GM23248 (cell line): ENCODE data around the gene JMJD1C. TPM values are rescaled to one million over a fixed set of nuclear protein-coding genes. Genes with fewer than 3 reads are reported as not detected.

Source experiments
- DNase-seq: peaks from one replicate; pipeline ENCODE4 v3.0.0-alpha.2; 2015
- H2AFZ ChIP-seq: fragments of 200-600 bp; sonication (generic); 2 replicates; pipeline ENCODE4 v1.6.1; 2016; ENCODE audit warnings: antibody characterized with exemption
- H3F3A ChIP-seq: fragments of 200-600 bp; sonication (generic); 2 replicates; pipeline ENCODE4 v1.6.1; 2016; ENCODE audit warnings: mild to moderate bottlenecking, antibody characterized with exemption, mixed run types; ENCODE audit not compliant: insufficient read depth
- H3K27ac ChIP-seq: fragments of 200-600 bp; sonication (generic); 2 replicates; pipeline ENCODE4 v1.5.1; 2016; ENCODE audit warnings: mild to moderate bottlenecking
- H3K27me3 ChIP-seq: fragments of 200-600 bp; sonication (generic); replicated peaks from 2 replicates; pipeline ENCODE4 v1.6.1; 2016; ENCODE audit warnings: mild to moderate bottlenecking; ENCODE audit not compliant: insufficient read depth
- H3K36me3 ChIP-seq: fragments of 200-600 bp; sonication (generic); 2 replicates; pipeline ENCODE4 v1.6.1; 2016; ENCODE audit warnings: low read depth, mild to moderate bottlenecking
- H3K4me1 ChIP-seq: fragments of 200-600 bp; sonication (generic); 2 replicates; pipeline ENCODE4 v1.6.1; 2016; ENCODE audit warnings: mild to moderate bottlenecking; ENCODE audit not compliant: insufficient read depth
- H3K4me2 ChIP-seq: fragments of 200-600 bp; sonication (generic); one replicate; pipeline ENCODE4 v1.6.1; 2016; ENCODE audit warnings: mild to moderate bottlenecking; ENCODE audit not compliant: unreplicated experiment
- H3K4me3 ChIP-seq: fragments of 200-600 bp; sonication (generic); 2 replicates; pipeline ENCODE4 v1.5.1; 2016; ENCODE audit warnings: mild to moderate bottlenecking
- H3K79me2 ChIP-seq: fragments of 200-600 bp; sonication (generic); 2 replicates; pipeline ENCODE4 v1.6.1; 2016; ENCODE audit warnings: mild to moderate bottlenecking; ENCODE audit not compliant: insufficient read depth
- H3K9ac ChIP-seq: fragments of 200-600 bp; sonication (generic); 2 replicates; pipeline ENCODE4 v1.6.1; 2016; ENCODE audit warnings: mild to moderate bottlenecking
- H3K9me2 ChIP-seq: fragments of 200-600 bp; sonication (generic); 2 replicates; pipeline ENCODE4 v1.6.1; 2016; ENCODE audit warnings: mixed run types, mild to moderate bottlenecking, moderate library complexity; ENCODE audit not compliant: insufficient read depth
- H3K9me3 ChIP-seq: fragments of 200-600 bp; sonication (generic); one replicate; pipeline ENCODE4 v1.6.1; 2017; ENCODE audit warnings: low read depth
- H4K20me1 ChIP-seq: fragments of 200-600 bp; sonication (generic); 2 replicates; pipeline ENCODE4 v1.6.0; 2016; ENCODE audit not compliant: insufficient read depth
- EZH2 ChIP-seq: fragments of 200-600 bp; sonication (generic); IDR thresholded peaks from 2 replicates; pipeline ENCODE4 v1.6.1; 2018; ENCODE audit warnings: antibody characterized with exemption, mild to moderate bottlenecking; ENCODE audit not compliant: insufficient read depth, poor library complexity, severe bottlenecking
- EZH2phosphoT487 ChIP-seq: fragments of 200-600 bp; sonication (generic); IDR thresholded peaks from 2 replicates; pipeline ENCODE4 v1.6.1; 2018; ENCODE audit warnings: antibody characterized with exemption, moderate library complexity, mild to moderate bottlenecking, low read depth; ENCODE audit not compliant: insufficient read depth
- WGBS, 2 experiments: methylation state at CpG; one replicate each; pipeline ENCODE4 v1.1.6; 2015 to 2017; ENCODE audit warnings: low lambda C conversion rate in 2 of 2, low coverage in 1 of 2; ENCODE audit errors: missing lambda C conversion rate in 2 of 2; 5-methylcytosine and 5-hydroxymethylcytosine counted together
- in situ Hi-C: fragments of 300-500 bp; cut with MboI; formaldehyde crosslinking; loops from 2 replicates; pipeline ENCODE4 v1.15.0; 2020
- polyA plus RNA-seq: library from polyadenylated mRNA; unstranded; fragments of >200 nt; fragmentation: Nextera tagmentation; extraction: Ambion mirVana; gene quantifications from 2 replicates; pipeline ENCODE4 v1.2.1, GENCODE V29; 2016
- total RNA-seq: library from RNA; depleted of rRNA; stranded (reverse); fragments of >200 nt; shearing (Covaris generic); gene quantifications from 2 replicates; pipeline ENCODE4 v1.2.3, GENCODE V29; 2014

JMJD1C gene
- total and polyA plus RNA-seq, 2 experiments from 2014 or later, result 34.6 to 74.3 TPM

- TF ChIP-seq EZH2 (no peak), EZH2phosphoT487 (no peak)
- Histone ChIP-seq H3K9ac (no peak overlapping the region), H3K9me2 (no peaks in the 10 kb centered on the region), H3K79me2 (peaks cover 100% of the 10 kb centered on the region), H3K4me2 (no peak overlapping the region), H3K27me3 (no peaks in the 10 kb centered on the region), H3F3A (peaks cover 6% of the 10 kb centered on the region; the same call in 1 of the 2 replicates), H3K4me1 (peaks cover 25% of the 10 kb centered on the region), H2AFZ (no peak overlapping the region), H3K36me3 (peaks cover 16% of the 10 kb centered on the region), H3K4me3 (no peak overlapping the region), H3K27ac (no peak overlapping the region), H3K9me3 (no peaks in the 10 kb centered on the region), H4K20me1 (peaks cover 4% of the 10 kb centered on the region; the same call in 1 of the 2 replicates)
- in situ Hi-C loops, result no loop called here
- 37 to 53% methylated on average over 2 of the region's 2 CpGs for WGBS, 2 experiments
- no peak for DNase-seq
These were observed 208.0 kb downstream of the JMJD1C start for GRCh38 chr10:63257778-63258177.

GRCh38 chr10:63256009-63256773 is 209.6 kb downstream of the JMJD1C start:
- Histone ChIP-seq H3K9me2 (no peaks in the 10 kb centered on the region), H3K9ac (no peak overlapping the region), H3K4me1 (peaks cover 15% of the 10 kb centered on the region), H3K4me3 (no peak overlapping the region), H4K20me1 (peaks cover 4% of the 10 kb centered on the region; the same call in 1 of the 2 replicates), H3K9me3 (no peaks in the 10 kb centered on the region), H3K36me3 (peaks cover 12% of the 10 kb centered on the region), H2AFZ (no peak overlapping the region), H3K27ac (no peak overlapping the region), H3K79me2 (peaks cover 100% of the 10 kb centered on the region), H3F3A (peaks cover 9% of the 10 kb centered on the region; the same call in 1 of the 2 replicates), H3K4me2 (peak overlapping the region; percentile 10), H3K27me3 (no peaks in the 10 kb centered on the region)
- WGBS, 2 experiments, result 17 to 23% methylated on average over 3 of the region's 3 CpGs
- in situ Hi-C loops, result no loop called here
- TF ChIP-seq EZH2, result no peak
- no peak for TF ChIP-seq EZH2phosphoT487
- peak; percentile 42 for DNase-seq

- no peaks in the 10 kb centered on the region for H3K9me2 ChIP-seq
- H3K27me3 ChIP-seq, result no peaks in the 10 kb centered on the region
- H4K20me1 ChIP-seq, result peaks cover 4% of the 10 kb centered on the region; the same call in 1 of the 2 replicates
- H3K27ac ChIP-seq, result no peak overlapping the region
- H3K9ac ChIP-seq, result no peak overlapping the region
- H2AFZ ChIP-seq, result no peak overlapping the region
- H3K4me1 ChIP-seq, result peaks cover 15% of the 10 kb centered on the region
- in situ Hi-C loops, result no loop called here
- peaks cover 100% of the 10 kb centered on the region for H3K79me2 ChIP-seq
- 84 to 89% methylated on average over 4 of the region's 4 CpGs for WGBS, 2 experiments
- no peak for TF ChIP-seq EZH2
- TF ChIP-seq EZH2phosphoT487, result no peak
- H3K36me3 ChIP-seq, result peaks cover 7% of the 10 kb centered on the region
- H3K4me3 ChIP-seq, result no peak overlapping the region
- H3K4me2 ChIP-seq, result no peak overlapping the region
- no peaks in the 10 kb centered on the region for H3K9me3 ChIP-seq
- no peak for DNase-seq
- H3F3A ChIP-seq, result peaks cover 9% of the 10 kb centered on the region; the same call in 1 of the 2 replicates
These were observed 210.5 kb downstream of the JMJD1C start for GRCh38 chr10:63255316-63255715.

- Histone ChIP-seq H3K4me3 (no peak overlapping the region), H3K9me3 (no peaks in the 10 kb centered on the region), H4K20me1 (no peaks in the 10 kb centered on the region), H3K9ac (no peak overlapping the region), H3K9me2 (no peaks in the 10 kb centered on the region), H3K79me2 (peaks cover 100% of the 10 kb centered on the region), H3K36me3 (no peaks in the 10 kb centered on the region), H2AFZ (no peak overlapping the region), H3F3A (peaks cover 9% of the 10 kb centered on the region; the same call in 1 of the 2 replicates), H3K4me2 (no peak overlapping the region), H3K27me3 (no peaks in the 10 kb centered on the region), H3K4me1 (peaks cover 15% of the 10 kb centered on the region), H3K27ac (no peak overlapping the region)
- WGBS, 2 experiments, result 96 to 98% methylated on average over 4 of the region's 4 CpGs
- no peak for DNase-seq
- TF ChIP-seq EZH2phosphoT487 (no peak), EZH2 (no peak)
- in situ Hi-C loops, result no loop called here
These were observed 212.7 kb downstream of the JMJD1C start for GRCh38 chr10:63253040-63253439.
